Inferior parietal cortex (tissue), 1 donor: ENCODE results near the gene ALDOC.

ENCODE experiments used
- DNase-seq: peaks from one replicate; pipeline ENCODE4 v3.0.0-alpha.2; 2016; ENCODE audit errors: extremely low spot score

ALDOC gene

GRCh38 chr17:28552176-28552999 is 24.3 kb downstream of the ALDOC start, which contains the start of gene UNC119:
Gene UNC119 (minus strand): TSS chr17:28552624. CDS start chr17:28552557, 67 bp downstream.
- DNase-seq = peak; percentile 58

- no peak for DNase-seq
Observed at GRCh38 chr17:28551421-28552175, 25.1 kb downstream of the ALDOC start.

GRCh38 chr17:28550858-28551257 is 25.8 kb downstream of the ALDOC start:
- no peak for DNase-seq

GRCh38 chr17:28549236-28550132 is 27.2 kb downstream of the ALDOC start:
- DNase-seq = no peak

GRCh38 chr17:28548417-28549130 is 28.1 kb downstream of the ALDOC start:
- no peak for DNase-seq

DNA sequence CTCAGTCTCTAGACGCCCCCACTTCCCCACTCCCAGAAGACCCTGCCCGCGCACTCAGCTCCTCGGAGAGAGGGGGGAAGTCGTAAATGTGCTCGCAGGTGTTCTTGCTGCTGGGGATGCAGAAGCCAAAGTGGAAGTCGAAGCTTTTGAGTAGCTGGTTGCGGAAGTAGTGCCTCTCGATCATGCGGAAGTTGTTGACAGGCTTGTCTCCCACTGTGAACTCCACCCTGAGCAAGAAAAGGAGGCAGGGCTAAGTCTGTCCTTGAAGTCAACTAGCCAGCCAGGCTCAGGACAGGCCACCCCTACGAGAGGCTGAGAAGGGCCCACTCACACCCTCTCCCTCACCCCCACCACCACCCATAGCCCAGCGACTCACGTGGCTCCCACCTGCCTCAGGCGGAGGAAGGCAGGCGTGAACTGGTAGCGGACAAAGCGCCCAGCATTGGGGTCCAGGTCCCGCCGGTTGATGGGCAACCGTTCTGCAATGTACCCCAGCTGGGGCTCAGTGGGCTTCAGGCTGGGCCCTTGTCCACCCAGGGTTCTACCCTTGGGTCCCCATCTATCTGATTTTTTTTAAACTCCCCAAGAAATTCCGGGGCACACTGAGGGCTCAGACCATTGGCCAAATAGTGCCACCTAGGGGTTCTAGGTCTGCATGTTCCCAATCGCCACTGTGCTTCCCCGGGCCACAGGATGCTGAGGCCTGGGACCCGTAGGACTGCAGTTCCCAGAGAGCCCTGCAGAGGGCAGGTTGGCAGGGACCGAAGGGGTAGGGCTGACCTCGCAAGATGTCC is 28.9 kb downstream of the ALDOC start:
- peak; percentile 69 for DNase-seq

DNA sequence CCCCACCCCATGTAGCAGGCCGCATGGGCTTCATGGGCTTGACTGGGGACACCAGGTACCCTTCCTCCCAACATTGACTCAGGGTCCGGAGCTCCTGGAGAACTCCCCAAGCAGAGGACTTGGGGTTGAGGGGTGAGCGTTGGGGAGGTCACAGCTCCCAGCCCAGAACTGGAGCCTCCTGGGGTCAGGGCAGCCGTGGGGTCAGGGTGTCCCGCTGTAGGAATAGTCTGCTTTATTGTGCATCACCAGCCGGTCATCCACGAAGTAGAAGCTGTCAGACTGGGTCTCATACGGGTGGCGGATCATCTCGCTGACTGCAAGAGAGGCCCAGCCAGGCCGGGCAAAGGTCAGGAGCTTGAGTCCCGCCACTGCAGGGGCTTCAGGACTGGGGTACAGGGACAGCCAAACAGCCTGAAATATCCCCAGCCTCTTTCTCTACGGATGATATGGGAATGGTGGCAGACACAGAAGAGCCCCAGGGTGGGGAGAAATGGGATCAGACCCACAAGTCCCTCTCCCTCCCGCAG is 29.5 kb downstream of the ALDOC start:
- no peak for DNase-seq

DNA sequence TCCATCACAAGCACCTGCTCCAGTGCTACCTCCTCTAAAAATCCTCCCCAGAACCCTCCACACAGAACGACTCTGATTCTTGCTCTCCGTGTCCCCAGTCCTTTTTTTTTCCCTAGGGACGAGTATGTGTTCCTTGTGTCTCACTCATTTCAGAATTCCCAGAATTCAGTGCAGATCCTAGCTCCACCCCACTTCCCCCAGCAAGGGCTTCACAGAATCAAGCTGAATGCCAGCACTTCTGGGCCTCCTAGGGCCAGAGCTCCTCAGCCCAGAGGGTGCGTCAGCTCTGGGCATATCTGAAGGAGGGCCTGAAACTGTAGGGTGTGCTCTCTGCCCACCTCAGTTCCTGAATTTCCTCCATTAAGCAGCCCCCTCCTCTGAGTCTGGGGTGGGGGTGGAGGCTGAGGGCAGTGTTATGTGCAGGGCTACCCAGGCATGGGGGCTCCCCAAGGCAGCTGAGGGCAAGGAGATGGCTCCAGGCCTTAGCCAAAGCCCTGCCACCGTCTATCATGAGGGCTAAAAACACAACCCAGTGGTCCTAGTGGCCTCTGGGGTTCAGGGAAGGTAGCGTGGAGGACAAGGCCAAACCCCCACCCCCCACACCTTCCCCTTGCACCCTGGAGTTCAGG is 30.8 kb downstream of the ALDOC start:
- no peak for DNase-seq

GRCh38 chr17:28545141-28545503 is 31.6 kb downstream of the ALDOC start:
- DNase-seq = no peak

DNA sequence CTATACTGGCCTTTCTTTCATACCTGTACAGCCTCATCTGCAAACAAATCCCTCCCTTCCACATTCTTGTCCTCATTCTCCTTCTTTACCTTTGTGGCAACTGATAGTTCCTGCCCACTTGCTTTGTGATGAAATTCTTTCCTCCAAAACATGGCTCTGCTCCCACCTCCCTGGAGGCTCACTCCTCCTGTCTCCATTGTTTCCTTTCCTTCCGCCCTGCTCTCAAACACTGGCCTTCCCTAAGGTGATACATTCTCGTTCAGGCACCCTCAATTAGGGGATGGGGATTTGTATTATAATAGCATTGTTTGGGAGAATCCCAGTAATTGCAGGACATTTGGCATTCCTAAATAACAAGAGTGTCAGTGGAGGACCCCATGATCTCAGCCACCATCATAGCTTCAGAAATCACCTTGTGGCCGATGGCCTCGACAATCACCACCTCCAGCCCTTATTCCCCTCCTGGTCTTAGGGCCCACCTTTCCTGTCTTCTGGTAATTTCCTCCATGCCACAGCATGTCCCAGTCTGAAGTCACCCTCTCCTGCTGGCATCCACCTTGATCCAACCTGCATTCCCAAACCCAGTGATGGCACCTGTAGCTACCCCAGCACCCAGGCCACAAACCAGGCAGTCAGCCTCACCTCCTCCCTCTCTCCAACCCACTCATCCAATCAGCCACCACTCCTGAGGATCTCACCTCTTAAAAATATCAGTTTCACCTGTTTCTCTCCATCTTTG is 32.1 kb downstream of the ALDOC start:
- DNase-seq = no peak

GRCh38 chr17:28541439-28541838 is 35.3 kb downstream of the ALDOC start:
- DNase-seq = no peak

DNA sequence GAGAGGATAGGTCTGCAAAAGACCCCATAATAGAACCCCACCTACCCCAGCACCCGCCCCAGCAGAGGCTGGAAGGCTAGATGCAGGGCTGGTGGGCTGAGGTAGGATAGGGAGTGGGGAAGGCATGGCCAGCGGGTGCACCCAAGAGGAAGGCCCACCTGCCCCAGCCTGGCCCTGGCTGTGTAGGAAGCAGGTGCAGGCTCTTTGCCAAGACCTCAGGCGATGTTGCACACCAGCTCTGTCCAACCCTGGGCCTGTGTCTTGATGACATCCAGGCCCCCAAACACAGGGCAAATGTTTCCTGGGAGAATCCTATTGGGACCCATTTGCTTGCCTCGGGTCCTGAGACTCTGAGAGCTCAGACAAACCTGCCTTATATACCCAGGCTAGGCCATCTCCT is 36.5 kb downstream of the ALDOC start:
- DNase-seq = no peak

GRCh38 chr17:28538296-28538895 is 38.3 kb downstream of the ALDOC start:
- DNase-seq = no peak

- DNase-seq = no peak
Observed at GRCh38 chr17:28537219-28537610, 39.5 kb downstream of the ALDOC start.

GRCh38 chr17:28536532-28537218 is 40.0 kb downstream of the ALDOC start:
- DNase-seq = no peak

DNA sequence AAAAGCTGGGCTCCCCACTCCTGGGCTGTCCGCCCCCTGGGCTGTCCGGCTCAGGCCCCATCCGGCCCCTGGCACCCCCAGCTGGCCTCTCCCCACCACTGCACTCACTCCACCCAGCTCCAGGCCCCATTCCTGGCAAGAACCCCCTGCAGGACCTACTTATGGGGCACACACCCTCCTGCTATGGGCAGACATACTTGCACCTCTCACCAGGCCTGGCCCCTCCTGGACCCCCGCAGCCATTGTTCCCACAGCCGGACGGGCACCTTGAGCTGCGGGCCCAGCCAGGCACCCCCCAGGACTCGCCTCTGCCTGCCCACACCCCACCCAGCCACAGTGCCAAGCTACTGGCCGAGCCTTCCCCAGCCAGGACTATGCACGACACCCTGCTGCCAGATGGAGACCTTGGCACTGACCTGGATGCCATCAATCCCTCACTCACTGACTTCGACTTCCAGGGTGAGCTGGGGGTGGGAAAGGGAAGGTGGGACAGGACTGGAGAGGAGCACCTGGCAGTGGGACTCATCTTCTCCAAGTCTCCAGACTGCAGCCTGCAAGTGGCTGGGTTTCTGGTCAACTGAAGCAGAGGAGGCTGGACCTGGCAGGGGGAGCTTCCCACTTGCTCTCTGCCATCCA is 41.8 kb downstream of the ALDOC start:
- no peak for DNase-seq

GRCh38 chr17:28533091-28533807 is 43.4 kb downstream of the ALDOC start:
- no peak for DNase-seq
